T-helper 2 cell treated with Interferon-gamma antibody and Interleukin-4, amounts not matched to agents 5 μg/mL and 100 μg/mL, for 36 hours (primary cell): ENCODE measurements around the gene C16orf92.

ENCODE experiments used
- DNase-seq: peaks from one replicate; pipeline ENCODE4 v3.0.0; 2021; ENCODE audit warnings: low spot score
- H3K27ac Mint-ChIP-seq: one replicate; pipeline ENCODE4 v1.8.0; 2021; ENCODE audit warnings: mild to moderate bottlenecking, mixed read lengths
- H3K27me3 Mint-ChIP-seq: one replicate; pipeline ENCODE4 v1.8.0; 2021; ENCODE audit warnings: low read depth, mixed read lengths
- H3K36me3 Mint-ChIP-seq: one replicate; pipeline ENCODE4 v1.8.0; 2021; ENCODE audit warnings: low read depth, mixed read lengths
- H3K4me1 Mint-ChIP-seq: one replicate; pipeline ENCODE4 v1.8.0; 2021; ENCODE audit warnings: low read depth, mixed read lengths
- H3K4me3 Mint-ChIP-seq: one replicate; pipeline ENCODE4 v1.8.0; 2022; ENCODE audit warnings: mild to moderate bottlenecking, moderate library complexity, mixed read lengths
- H3K9me3 Mint-ChIP-seq: one replicate; pipeline ENCODE4 v1.8.0; 2021; ENCODE audit warnings: mixed read lengths

Gene C16orf92

GRCh38 chr16:29993903-29994599 lies 28.9 kb upstream of the C16orf92 start:
- Mint-ChIP-seq H3K27me3 (no peaks in the 10 kb centered on the region), H3K4me3 (peak overlapping the region; percentile 99), H3K27ac (peak overlapping the region; percentile 98), H3K36me3 (peaks cover 49% of the 10 kb centered on the region), H3K9me3 (no peaks in the 10 kb centered on the region), H3K4me1 (peaks cover 18% of the 10 kb centered on the region)
- no peak for DNase-seq

GRCh38 chr16:29994600-29995323 lies 28.2 kb upstream of the C16orf92 start:
- Mint-ChIP-seq H3K36me3 (peaks cover 49% of the 10 kb centered on the region), H3K27ac (peak overlapping the region; percentile 98), H3K9me3 (no peaks in the 10 kb centered on the region), H3K27me3 (no peaks in the 10 kb centered on the region), H3K4me3 (peak overlapping the region; percentile 99), H3K4me1 (peaks cover 17% of the 10 kb centered on the region)
- DNase-seq: no peak

GRCh38 chr16:29995324-29995910 lies 27.6 kb upstream of the C16orf92 start, which contains the start of gene HIRIP3:
TSS of gene HIRIP3 (minus strand) at chr16:29995617. CDS start at chr16:29995605, 12 bp downstream.
- Mint-ChIP-seq H3K36me3 (peaks cover 46% of the 10 kb centered on the region), H3K4me3 (peak within 1 kb of the TSS; percentile 99), H3K4me1 (peaks cover 17% of the 10 kb centered on the region), H3K9me3 (no peaks in the 10 kb centered on the region), H3K27me3 (no peaks in the 10 kb centered on the region), H3K27ac (peak within 1 kb of the TSS; percentile 98)
- DNase-seq: peak; percentile 89

- H3K4me1 Mint-ChIP-seq: peaks cover 17% of the 10 kb centered on the region
- H3K9me3 Mint-ChIP-seq: no peaks in the 10 kb centered on the region
- peaks cover 45% of the 10 kb centered on the region for H3K36me3 Mint-ChIP-seq
- peak; percentile 99 for DNase-seq
- peak within 1 kb of the TSS; percentile 99 for H3K4me3 Mint-ChIP-seq
- no peaks in the 10 kb centered on the region for H3K27me3 Mint-ChIP-seq
- peak within 1 kb of the TSS; percentile 98 for H3K27ac Mint-ChIP-seq
Observed at GRCh38 chr16:29995911-29996765, 26.9 kb upstream of the C16orf92 start, which contains the start of gene INO80E. TSS of gene INO80E (plus strand) at chr16:29996241. CDS start at chr16:29996311, 70 bp downstream.

GRCh38 chr16:29996766-29997250 lies 26.2 kb upstream of the C16orf92 start:
- peaks cover 17% of the 10 kb centered on the region for H3K4me1 Mint-ChIP-seq
- DNase-seq: no peak
- no peaks in the 10 kb centered on the region for H3K27me3 Mint-ChIP-seq
- peak overlapping the region; percentile 98 for H3K27ac Mint-ChIP-seq
- H3K36me3 Mint-ChIP-seq: peaks cover 46% of the 10 kb centered on the region
- no peaks in the 10 kb centered on the region for H3K9me3 Mint-ChIP-seq
- peak overlapping the region; percentile 99 for H3K4me3 Mint-ChIP-seq

- no peaks in the 10 kb centered on the region for H3K9me3 Mint-ChIP-seq
- H3K4me1 Mint-ChIP-seq: peaks cover 8% of the 10 kb centered on the region
- H3K36me3 Mint-ChIP-seq: peaks cover 44% of the 10 kb centered on the region
- H3K27me3 Mint-ChIP-seq: no peaks in the 10 kb centered on the region
- DNase-seq: no peak
- peak overlapping the region; percentile 3 for H3K27ac Mint-ChIP-seq
- H3K4me3 Mint-ChIP-seq: no peak overlapping the region
Observed at GRCh38 chr16:29999605-30000004, 23.4 kb upstream of the C16orf92 start.

GRCh38 chr16:30000735-30001631 lies 22.0 kb upstream of the C16orf92 start:
- Mint-ChIP-seq H3K4me3 (no peak overlapping the region), H3K4me1 (peaks cover 5% of the 10 kb centered on the region), H3K36me3 (peaks cover 41% of the 10 kb centered on the region), H3K27ac (no peak overlapping the region), H3K27me3 (no peaks in the 10 kb centered on the region), H3K9me3 (no peaks in the 10 kb centered on the region)
- no peak for DNase-seq

- Mint-ChIP-seq H3K27ac (no peak overlapping the region), H3K4me3 (no peak overlapping the region), H3K4me1 (no peaks in the 10 kb centered on the region), H3K36me3 (peaks cover 33% of the 10 kb centered on the region), H3K9me3 (no peaks in the 10 kb centered on the region), H3K27me3 (no peaks in the 10 kb centered on the region)
- DNase-seq: no peak
Observed at GRCh38 chr16:30002614-30003346, 20.2 kb upstream of the C16orf92 start.

- Mint-ChIP-seq H3K27me3 (peaks cover 3% of the 10 kb centered on the region), H3K4me3 (no peak overlapping the region), H3K36me3 (peaks cover 26% of the 10 kb centered on the region), H3K27ac (peak overlapping the region; percentile 4), H3K4me1 (no peaks in the 10 kb centered on the region), H3K9me3 (no peaks in the 10 kb centered on the region)
- DNase-seq: no peak
Observed at GRCh38 chr16:30003670-30004423, 19.2 kb upstream of the C16orf92 start.

GRCh38 chr16:30004424-30004776 lies 18.6 kb upstream of the C16orf92 start:
- no peak overlapping the region for H3K27ac Mint-ChIP-seq
- no peaks in the 10 kb centered on the region for H3K4me1 Mint-ChIP-seq
- peaks cover 7% of the 10 kb centered on the region for H3K27me3 Mint-ChIP-seq
- no peaks in the 10 kb centered on the region for H3K9me3 Mint-ChIP-seq
- H3K36me3 Mint-ChIP-seq: peaks cover 22% of the 10 kb centered on the region
- DNase-seq: no peak
- no peak overlapping the region for H3K4me3 Mint-ChIP-seq

- Mint-ChIP-seq H3K4me1 (no peaks in the 10 kb centered on the region), H3K4me3 (no peak overlapping the region), H3K27ac (no peak overlapping the region), H3K9me3 (no peaks in the 10 kb centered on the region), H3K27me3 (peaks cover 8% of the 10 kb centered on the region), H3K36me3 (peaks cover 18% of the 10 kb centered on the region)
- no peak for DNase-seq
Observed at GRCh38 chr16:30004811-30005242, 18.2 kb upstream of the C16orf92 start.
